Lower leg skin (tissue), 4 donors: ENCODE results near the gene GNB1. TPM values are rescaled to one million over a fixed set of nuclear protein-coding genes. Genes with fewer than 3 reads are reported as not detected.

Source experiments
- DNase-seq, 2 donors: peaks; one replicate each; pipeline ENCODE4 v3.0.0-alpha.2; 2019; ENCODE audit warnings: low spot score in 2 of 2
- H3K4me3 ChIP-seq: fragments of 200-600 bp; sonication (generic); 2 replicates; pipeline ENCODE4 v1.5.1; 2017; ENCODE audit warnings: mild to moderate bottlenecking, low read depth; ENCODE audit not compliant: poor library complexity, severe bottlenecking
- CTCF ChIP-seq, 3 donors: fragments of 450-650 bp; IDR thresholded peaks; one replicate each; pipeline ENCODE4 v1.5.1; 2016; ENCODE audit warnings: antibody characterized with exemption in 3 of 3, mild to moderate bottlenecking in 3 of 3, moderate library complexity in 2 of 3
- POLR2A ChIP-seq, 2 donors: fragments of 450-650 bp; IDR thresholded peaks; one replicate each; pipeline ENCODE4 v1.6.1; 2016 to 2017; ENCODE audit warnings: antibody characterized with exemption in 2 of 2, mild to moderate bottlenecking in 1 of 2, moderate library complexity in 1 of 2
- WGBS, 2 donors: methylation state at CpG; one replicate each; pipeline ENCODE4 v1.1.5; 2018; 5-methylcytosine and 5-hydroxymethylcytosine counted together
- intact Hi-C: fragments of 100-400 bp; cut with DNase I; formaldehyde crosslinking; loops from one replicate; pipeline ENCODE4 v1.15.0; 2023; ENCODE audit warnings: low total_unique reads
- total RNA-seq, 4 donors: library from RNA; depleted of rRNA; stranded (reverse); fragments of >200 nt; gene quantifications; one replicate each; pipeline ENCODE4 v1.1.0, GENCODE V29; 2016

GNB1 gene
- total RNA-seq, 4 donors from 2014 or later, result 103 to 141 (median 123) TPM

GRCh38 chr1:1914101-1914970 lies 23.4 kb upstream of the GNB1 start:
- TF ChIP-seq POLR2A (IDR thresholded peaks at IDR 0.05) (no peak), CTCF (IDR thresholded peaks at IDR 0.05) (no peak)
- DNase-seq, result no peak
- no peak overlapping the region for H3K4me3 ChIP-seq
- intact Hi-C loops, result no loop called here
- WGBS, 2 donors, result 32 to 44% methylated on average over 12 to 20 of the region's 20 CpGs

- intact Hi-C loops, result no loop called here
- TF ChIP-seq CTCF (IDR thresholded peaks at IDR 0.05), result no peak
- no peak for TF ChIP-seq POLR2A (IDR thresholded peaks at IDR 0.05)
- WGBS, 2 donors, result 86 to 91% methylated on average over 13 of the region's 13 CpGs
- no peak overlapping the region for H3K4me3 ChIP-seq
- no peak for DNase-seq
Measured at GRCh38 chr1:1911350-1912041, 20.6 kb upstream of the GNB1 start.

GRCh38 chr1:1910651-1911331 lies 19.9 kb upstream of the GNB1 start:
- WGBS, 2 donors, result 94 to 95% methylated on average over 13 to 22 of the region's 22 CpGs
- intact Hi-C loops, result no loop called here
- TF ChIP-seq POLR2A (IDR thresholded peaks at IDR 0.05) (no peak), CTCF (IDR thresholded peaks at IDR 0.05) (no peak)
- no peak overlapping the region for H3K4me3 ChIP-seq
- DNase-seq, result peak in 1 of 2 donors; percentile 84

- DNase-seq, result no peak
- H3K4me3 ChIP-seq, result no peak overlapping the region
- WGBS, 2 donors, result 76 to 82% methylated on average over 6 of the region's 6 CpGs
Measured at GRCh38 chr1:1910033-1910465, 19.2 kb upstream of the GNB1 start.

GRCh38 chr1:1908506-1908791 lies 17.6 kb upstream of the GNB1 start:
- DNase-seq, result peak in 1 of 2 donors; percentile 91
- intact Hi-C loops, result loop anchor here (10.0 kb wide), 1 partner anchor 154 kb away; no protein-coding TSS in a partner anchor
- WGBS, 2 donors, result 0 to 4% methylated on average over 3 to 15 of the region's 21 CpGs
- H3K4me3 ChIP-seq, result peak overlapping the region; percentile 35
- TF ChIP-seq CTCF (IDR thresholded peaks at IDR 0.05) (no peak), POLR2A (IDR thresholded peaks at IDR 0.05) (no peak)

More at GRCh38 chr1:1910033-1910465, 19.2 kb upstream of the GNB1 start:
- TF ChIP-seq POLR2A (IDR thresholded peaks at IDR 0.05) (no peak), CTCF (IDR thresholded peaks at IDR 0.05) (no peak)
- intact Hi-C loops, result no loop called here
